ENCODE measurements around the gene MARCHF9.

- TF ChIP-seq GATA2 (IDR thresholded peaks at IDR 0.05; ENCODE audit: low read depth, low read length), result no peak
- TF ChIP-seq GATA3 (IDR thresholded peaks at IDR 0.05; ENCODE audit: low read depth, low read length), result no peak
These were observed 6.6 kb downstream of the MARCHF9 start for GRCh38 chr12:57761391-57761998.
